NCI-H1417 treated with DMSO at 0.1 percent for 48 hours (cell line): ENCODE results near the gene TMEM14A.
"Not testable (repeated sequence)": the region's sequence is repeated elsewhere in the genome, so short reads cannot be mapped to it uniquely, and the experiment has no call there.

Source experiments
- DNase-seq: peaks from one replicate; lab custom pipeline; 2025; lab: John Stamatoyannopoulos, UW

TMEM14A gene

GRCh38 chr6:52670502-52671409 lies at the start of gene TMEM14A:
TSS of gene TMEM14A (plus strand) at chr6:52671113. CDS start at chr6:52677103, 5,990 bp downstream.
- DNase-seq, result peak; percentile 39

DNA sequence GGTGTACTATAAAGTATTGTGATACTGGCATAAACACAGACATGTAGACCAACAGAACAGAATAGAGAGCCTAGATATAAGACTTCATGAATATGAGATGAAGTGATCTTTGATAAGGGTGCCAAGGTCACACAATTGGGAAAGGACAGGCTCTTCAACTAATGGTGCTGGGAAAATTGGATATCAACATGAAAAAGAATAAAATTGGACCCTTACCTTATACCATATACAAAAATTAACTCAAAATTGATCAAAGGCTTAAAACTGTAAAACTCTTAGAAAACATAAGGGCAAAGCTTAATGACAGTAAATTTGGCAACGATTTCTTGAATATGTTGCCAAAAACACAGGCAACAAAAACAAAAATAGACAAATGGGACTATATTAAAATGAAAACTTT lies 49.3 kb upstream of the TMEM14A start:
- no peak for DNase-seq

DNA sequence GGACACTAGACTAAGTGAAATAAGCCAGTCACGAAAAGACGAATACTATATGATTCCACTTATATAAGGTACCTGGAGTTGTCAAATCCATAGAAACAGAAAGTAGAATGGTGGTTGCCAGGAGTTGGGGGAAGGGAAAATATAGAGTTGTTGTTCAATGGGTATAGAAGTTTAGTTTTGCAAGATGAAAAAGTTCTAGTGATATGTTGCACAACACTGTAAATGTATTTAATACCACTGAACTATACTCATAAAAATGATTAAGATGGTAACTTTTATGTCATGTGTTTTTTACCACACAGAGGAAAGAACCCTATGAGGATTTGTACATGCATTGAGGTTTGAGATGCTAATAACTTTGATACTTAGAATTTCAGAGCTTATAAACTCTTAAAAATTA lies 48.1 kb upstream of the TMEM14A start:
- no peak for DNase-seq

GRCh38 chr6:52632011-52632410 lies 38.9 kb upstream of the TMEM14A start:
- DNase-seq, result no peak

DNA sequence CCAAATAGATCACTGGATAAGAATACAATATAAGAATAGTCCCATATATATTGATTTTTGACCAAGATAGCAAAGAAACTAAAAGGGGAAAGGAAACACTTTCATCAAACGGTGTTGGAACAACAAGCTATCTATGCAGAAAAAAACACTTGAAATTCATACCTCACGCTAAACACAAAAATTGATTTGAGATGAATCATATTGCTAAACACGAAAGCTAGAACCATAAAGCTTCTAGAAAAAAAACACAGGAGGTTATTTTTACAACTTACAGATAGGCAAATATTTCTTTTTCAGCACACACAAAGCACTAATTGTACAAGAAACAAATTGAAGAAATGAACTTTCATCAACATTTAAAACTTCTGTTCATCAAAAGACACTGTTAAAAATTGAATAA lies 36.7 kb upstream of the TMEM14A start:
- no peak for DNase-seq

DNA sequence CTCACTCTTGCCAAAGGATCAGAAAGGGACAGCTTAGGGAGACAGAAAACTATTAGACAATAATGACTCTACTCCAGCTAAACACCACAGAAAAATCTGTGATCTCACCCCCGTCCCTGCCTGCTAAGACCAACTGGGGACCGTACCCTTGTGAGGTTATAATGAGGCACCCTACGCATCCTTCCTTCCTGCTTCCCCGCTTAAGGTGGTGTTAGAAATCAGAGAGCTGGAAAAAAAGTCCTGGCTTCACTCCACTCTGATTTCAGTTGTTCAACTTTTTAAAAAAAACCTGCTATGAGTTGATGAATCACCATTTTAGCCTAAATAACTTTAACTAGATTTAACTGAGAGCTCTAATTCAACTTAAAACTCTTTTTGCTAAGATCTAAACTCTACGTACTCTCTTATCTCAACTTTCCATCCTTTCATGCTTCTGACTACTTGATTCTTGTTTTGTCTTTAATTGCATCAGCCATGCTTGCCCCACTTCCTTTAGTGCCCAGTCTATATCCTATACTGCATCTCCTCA lies 35.8 kb upstream of the TMEM14A start:
- DNase-seq, result no peak

DNA sequence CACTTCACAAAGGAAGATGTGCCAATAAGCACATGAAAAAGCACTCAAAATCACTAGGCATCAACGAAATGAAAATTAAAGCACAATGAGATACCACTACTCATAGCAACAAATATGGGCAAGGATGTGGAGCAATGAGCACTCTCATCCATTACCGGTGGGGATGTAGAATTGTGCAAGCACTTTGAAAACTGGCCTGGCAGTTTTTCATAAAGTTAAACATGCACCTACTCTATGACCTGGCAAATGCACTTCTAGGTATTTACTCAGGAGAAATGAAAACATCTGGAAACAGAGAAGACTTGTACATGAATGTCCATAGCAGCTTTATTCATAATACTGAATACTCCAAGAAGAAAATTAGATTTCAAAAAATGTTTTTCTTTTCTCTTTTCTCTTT lies 34.1 kb upstream of the TMEM14A start:
- DNase-seq, result no peak

DNA sequence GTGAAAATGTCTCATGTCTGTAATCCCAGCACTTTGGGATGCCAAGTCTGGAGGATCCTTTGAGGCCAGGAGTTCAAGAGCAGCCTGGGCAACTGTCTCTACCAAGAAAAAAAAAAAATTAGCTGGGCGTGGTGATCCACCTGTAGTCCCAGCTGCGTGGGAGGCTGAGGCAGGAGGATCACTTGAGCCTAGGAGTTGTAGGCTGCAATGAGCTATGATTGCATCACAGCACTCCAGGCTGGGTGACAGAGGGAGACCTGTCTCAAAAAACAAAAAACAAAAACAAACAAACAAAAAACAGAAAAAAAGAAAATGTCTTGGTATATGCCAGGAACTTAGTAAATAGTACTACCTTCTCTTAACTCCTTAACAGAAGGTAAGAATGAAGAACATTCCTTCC lies 31.4 kb upstream of the TMEM14A start:
- no peak for DNase-seq

- DNase-seq, result no peak
These were observed 30.7 kb upstream of the TMEM14A start for GRCh38 chr6:52640170-52640569.

GRCh38 chr6:52640916-52641315 lies 30.0 kb upstream of the TMEM14A start:
- DNase-seq, result no peak

DNA sequence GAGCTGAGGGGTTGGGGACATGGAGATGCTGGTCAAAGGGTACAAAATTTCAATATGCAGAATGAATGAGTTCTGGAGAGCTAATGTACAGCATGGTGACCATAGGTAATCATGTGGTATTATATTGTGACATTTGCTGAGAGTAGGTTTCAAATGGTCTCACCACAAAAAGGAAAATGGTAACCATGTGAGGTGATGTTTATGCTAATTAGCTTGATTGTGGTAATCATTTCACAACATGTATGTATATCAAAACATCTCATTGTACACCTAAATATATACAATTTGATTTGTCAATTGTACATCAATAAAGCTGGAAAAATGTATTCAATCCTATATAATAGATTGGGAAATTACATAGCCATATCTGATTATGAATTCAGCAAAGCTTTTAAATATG lies 29.5 kb upstream of the TMEM14A start:
- no peak for DNase-seq

GRCh38 chr6:52641826-52642225 lies 29.1 kb upstream of the TMEM14A start:
- DNase-seq, result no peak

GRCh38 chr6:52642368-52642767 lies 28.5 kb upstream of the TMEM14A start:
- DNase-seq, result peak; percentile 68

- DNase-seq, result no peak
These were observed 27.8 kb upstream of the TMEM14A start for GRCh38 chr6:52643158-52643557.

- no peak for DNase-seq
These were observed 26.7 kb upstream of the TMEM14A start for GRCh38 chr6:52644253-52644652.

- no peak for DNase-seq
These were observed 24.9 kb upstream of the TMEM14A start for GRCh38 chr6:52645976-52646375.

- DNase-seq, result no peak
These were observed 23.7 kb upstream of the TMEM14A start for GRCh38 chr6:52647199-52647598.

- no peak for DNase-seq
These were observed 21.3 kb upstream of the TMEM14A start for GRCh38 chr6:52649536-52650160.

GRCh38 chr6:52650941-52651340 lies 20.0 kb upstream of the TMEM14A start:
- DNase-seq, result no peak

- DNase-seq, result no peak
These were observed 17.8 kb upstream of the TMEM14A start for GRCh38 chr6:52653151-52653550.

DNA sequence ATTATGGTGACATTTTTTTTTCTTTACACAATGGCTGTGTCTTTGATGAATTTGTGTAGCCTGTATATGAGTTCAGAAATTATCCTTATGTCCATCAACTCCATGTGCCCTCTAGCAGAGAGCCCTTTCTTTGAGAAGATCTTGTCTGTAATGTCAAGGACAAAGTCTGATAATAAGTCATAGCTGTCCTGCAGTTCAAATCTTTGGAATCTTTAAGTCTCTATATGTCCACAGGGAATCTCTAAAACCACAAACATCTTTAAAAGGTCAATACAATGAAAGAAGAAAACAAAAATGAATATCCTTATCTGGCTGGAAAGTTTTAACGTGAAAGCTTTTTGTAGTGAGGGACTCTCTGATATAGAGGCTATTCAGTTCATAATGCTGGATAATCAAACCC lies 16.9 kb upstream of the TMEM14A start:
- no peak for DNase-seq

GRCh38 chr6:52654592-52654991 lies 16.3 kb upstream of the TMEM14A start:
- DNase-seq, result no peak

- not testable (repeated sequence) for DNase-seq
These were observed 15.0 kb upstream of the TMEM14A start for GRCh38 chr6:52655941-52656340.
